AG09309 (cell line): ENCODE measurements around the gene RIT2.

Experiments used
- DNase-seq: peaks from one replicate; pipeline ENCODE4 v3.0.0-alpha.2; 2010; ENCODE audit warnings: low read depth
- H3K4me3 ChIP-seq: 2 replicates; pipeline ENCODE4 v1.5.1; 2011; ENCODE audit warnings: mild to moderate bottlenecking, low read depth, low read length, moderate library complexity; ENCODE audit not compliant: control insufficient read depth
- TF ChIP-seq, protein P1 (sequence below): IDR thresholded peaks from 2 replicates; pipeline ENCODE4 v1.5.1; 2011; ENCODE audit warnings: mild to moderate bottlenecking, low read depth, low read length, inconsistent platforms; ENCODE audit not compliant: insufficient read depth, control insufficient read depth; ENCODE audit errors: missing control alignments

RIT2 gene

DNA sequence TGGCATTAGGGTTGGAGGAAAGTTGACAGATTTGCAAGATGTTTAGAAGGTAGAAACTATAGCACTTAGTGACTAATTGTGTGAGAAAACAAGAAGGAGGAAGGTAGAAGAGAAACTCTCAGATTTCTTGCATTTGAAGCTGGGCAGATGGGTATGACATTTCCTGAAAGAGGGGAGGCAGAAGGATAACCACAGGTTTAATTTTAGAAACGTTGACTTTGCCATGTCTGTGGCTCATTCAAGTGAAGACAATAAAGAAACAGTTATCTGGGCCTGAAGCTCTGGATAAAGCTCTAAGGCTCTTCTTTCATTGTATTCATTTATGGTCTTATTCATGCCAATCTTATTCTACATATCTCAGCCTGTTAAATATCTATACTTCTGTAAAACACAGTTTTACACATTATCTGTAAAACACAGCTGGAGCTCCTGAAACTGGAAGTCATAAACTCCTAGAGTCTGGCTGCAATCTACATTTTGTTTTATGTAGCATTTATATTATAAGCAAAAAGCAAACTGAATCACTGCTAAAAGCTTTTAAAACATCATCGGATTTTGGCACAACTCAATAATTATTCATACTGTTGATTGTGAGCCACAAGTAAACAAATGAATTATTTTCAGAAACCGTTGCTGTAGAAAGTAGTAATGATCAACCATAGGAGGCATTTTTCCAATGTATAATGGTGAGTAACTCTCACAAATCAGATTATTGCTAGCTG, 138.5 kb downstream of the RIT2 start:
- no peak for DNase-seq
- no peak overlapping the region for H3K4me3 ChIP-seq
- TF ChIP-seq, protein P1, sequence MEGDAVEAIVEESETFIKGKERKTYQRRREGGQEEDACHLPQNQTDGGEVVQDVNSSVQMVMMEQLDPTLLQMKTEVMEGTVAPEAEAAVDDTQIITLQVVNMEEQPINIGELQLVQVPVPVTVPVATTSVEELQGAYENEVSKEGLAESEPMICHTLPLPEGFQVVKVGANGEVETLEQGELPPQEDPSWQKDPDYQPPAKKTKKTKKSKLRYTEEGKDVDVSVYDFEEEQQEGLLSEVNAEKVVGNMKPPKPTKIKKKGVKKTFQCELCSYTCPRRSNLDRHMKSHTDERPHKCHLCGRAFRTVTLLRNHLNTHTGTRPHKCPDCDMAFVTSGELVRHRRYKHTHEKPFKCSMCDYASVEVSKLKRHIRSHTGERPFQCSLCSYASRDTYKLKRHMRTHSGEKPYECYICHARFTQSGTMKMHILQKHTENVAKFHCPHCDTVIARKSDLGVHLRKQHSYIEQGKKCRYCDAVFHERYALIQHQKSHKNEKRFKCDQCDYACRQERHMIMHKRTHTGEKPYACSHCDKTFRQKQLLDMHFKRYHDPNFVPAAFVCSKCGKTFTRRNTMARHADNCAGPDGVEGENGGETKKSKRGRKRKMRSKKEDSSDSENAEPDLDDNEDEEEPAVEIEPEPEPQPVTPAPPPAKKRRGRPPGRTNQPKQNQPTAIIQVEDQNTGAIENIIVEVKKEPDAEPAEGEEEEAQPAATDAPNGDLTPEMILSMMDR, result no peak

DNA sequence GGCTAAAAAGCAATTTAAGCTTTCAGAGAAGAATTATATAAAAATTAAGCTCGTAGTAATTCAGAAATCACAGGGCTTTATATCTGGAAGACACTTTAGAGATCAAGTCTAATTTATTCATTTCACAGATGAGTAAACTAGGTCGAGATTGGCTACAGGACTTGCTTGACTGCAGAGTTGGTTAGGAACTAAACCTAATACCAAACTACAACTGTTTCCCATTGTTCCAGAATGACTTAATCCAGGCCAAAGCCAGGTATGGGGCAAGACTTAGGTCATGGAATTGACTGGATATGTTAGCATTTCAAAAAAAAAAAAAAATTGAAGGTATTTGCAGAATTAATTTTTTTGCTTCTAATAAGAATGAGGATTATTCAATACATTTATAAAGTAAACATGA, 146.1 kb downstream of the RIT2 start:
- no peak overlapping the region for H3K4me3 ChIP-seq
- DNase-seq, result no peak
- TF ChIP-seq, protein P1, result no peak

DNA sequence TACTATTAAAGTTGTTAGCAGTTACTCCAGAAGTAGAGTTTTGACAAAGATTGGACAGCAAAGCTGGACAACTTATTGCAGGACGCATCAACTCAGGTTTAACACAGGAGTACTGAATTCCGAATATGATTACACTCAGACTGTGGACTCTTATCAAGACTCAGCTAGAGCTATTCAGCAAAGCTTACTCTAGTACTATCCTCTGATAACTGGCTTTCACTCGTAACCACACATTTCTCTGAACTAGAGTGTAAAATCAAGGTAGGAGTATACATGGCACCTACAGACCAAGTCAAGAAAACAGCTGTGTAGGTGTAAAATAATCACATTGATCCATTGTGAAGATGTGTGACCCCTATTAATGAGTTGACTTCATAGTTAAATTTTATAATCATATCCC, 154.2 kb downstream of the RIT2 start:
- no peak overlapping the region for H3K4me3 ChIP-seq
- no peak for DNase-seq
- TF ChIP-seq, protein P1, result no peak

DNA sequence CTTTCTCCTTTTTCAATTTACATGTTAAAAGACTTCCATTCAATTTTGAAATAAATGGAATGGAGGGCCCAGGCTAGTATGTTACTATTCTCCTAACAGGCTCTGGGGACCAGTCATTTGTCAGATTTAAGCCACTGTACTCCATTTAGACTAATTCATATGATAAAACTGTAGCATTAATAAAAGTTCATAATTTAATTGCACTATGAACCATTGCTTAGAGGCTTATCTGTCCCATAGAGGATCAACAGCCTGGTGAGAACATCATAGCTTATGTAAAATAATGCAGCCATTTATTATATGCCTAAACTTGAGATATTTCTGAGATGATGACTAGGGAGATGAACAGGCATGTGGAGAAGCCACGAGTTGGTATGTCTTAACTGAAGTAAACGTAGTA, 156.0 kb downstream of the RIT2 start:
- H3K4me3 ChIP-seq, result no peak overlapping the region
- DNase-seq, result no peak
- TF ChIP-seq, protein P1, result no peak

DNA sequence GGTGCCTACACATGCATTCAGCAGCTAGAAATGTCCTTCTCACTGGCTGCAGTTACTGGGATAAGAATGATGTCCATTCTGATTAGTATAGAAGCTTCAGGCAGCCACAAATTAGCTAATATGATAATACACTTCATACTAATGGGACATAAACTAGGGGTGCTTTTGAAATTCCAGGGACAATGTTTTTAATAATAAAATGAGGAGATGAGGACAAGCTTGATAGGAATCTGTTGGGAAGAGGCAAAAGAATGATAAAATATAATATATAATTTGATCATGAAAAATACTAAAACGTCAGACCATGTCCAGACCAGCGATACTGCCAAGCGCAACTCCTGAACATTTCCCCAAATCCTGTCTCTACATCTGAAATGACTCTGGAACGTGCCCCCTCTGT, 157.1 kb downstream of the RIT2 start:
- TF ChIP-seq, protein P1, result no peak
- DNase-seq, result no peak
- no peak overlapping the region for H3K4me3 ChIP-seq

DNA sequence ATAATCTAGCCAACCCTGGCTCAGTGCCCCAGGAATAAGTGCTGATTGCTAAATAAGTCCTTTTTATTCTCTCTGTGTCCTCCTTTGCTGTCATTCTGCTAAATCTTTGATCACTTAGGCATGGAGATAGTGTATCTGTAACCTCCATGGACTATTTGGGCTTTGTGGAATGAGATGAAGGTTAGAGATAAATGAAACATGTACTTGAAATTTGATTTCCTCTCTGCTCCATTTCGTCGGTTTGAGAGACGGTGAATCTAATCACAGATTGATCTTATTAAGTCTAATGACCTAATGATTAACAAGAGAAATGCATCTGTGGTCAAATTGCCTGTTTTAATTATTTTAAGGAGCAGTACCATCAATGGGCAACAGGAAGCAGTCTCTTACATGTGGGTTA, 159.2 kb downstream of the RIT2 start:
- TF ChIP-seq, protein P1, result no peak
- DNase-seq, result no peak
- no peak overlapping the region for H3K4me3 ChIP-seq
